SK-N-SH (cell line): ENCODE measurements around the gene PRSS56.

Experiments used
- CTCF ChIP-seq: fragments of 200-600 bp; sonication (generic); IDR thresholded peaks from 2 replicates; pipeline ENCODE4 v1.6.1; 2017; ENCODE audit warnings: antibody characterized with exemption, mild to moderate bottlenecking, moderate library complexity
- EZH2phosphoT487 ChIP-seq: fragments of 200-600 bp; sonication (generic); IDR thresholded peaks from 2 replicates; pipeline ENCODE4 v1.6.1; 2017; ENCODE audit warnings: low read depth, mixed run types, mild to moderate bottlenecking, antibody characterized with exemption, moderate library complexity, borderline replicate concordance
- GATA2 ChIP-seq: sonication (generic); formaldehyde crosslinking; IDR thresholded peaks from 2 replicates; pipeline ENCODE4 v1.5.0; 2020; ENCODE audit warnings: mild to moderate bottlenecking, missing genetic modification reagents
- POLR2AphosphoS5 ChIP-seq: IDR thresholded peaks from 2 replicates; pipeline ENCODE4 v1.6.1; 2012; ENCODE audit warnings: low read depth, low read length

GRCh38 chr2:232519581-232520438 is at the start of gene PRSS56:
- TF ChIP-seq EZH2phosphoT487 (no peak), CTCF (no peak), POLR2AphosphoS5 (no peak), GATA2 (CRISPR knock-in tag) (no peak)
